Ecto neural progenitor cell (in vitro differentiated cells): ENCODE results near the gene PAX7.

ENCODE experiments used
- DNase-seq: peaks from one replicate; pipeline ENCODE4 v3.0.0-alpha.2; 2018; ENCODE audit warnings: low spot score

Gene PAX7

DNA sequence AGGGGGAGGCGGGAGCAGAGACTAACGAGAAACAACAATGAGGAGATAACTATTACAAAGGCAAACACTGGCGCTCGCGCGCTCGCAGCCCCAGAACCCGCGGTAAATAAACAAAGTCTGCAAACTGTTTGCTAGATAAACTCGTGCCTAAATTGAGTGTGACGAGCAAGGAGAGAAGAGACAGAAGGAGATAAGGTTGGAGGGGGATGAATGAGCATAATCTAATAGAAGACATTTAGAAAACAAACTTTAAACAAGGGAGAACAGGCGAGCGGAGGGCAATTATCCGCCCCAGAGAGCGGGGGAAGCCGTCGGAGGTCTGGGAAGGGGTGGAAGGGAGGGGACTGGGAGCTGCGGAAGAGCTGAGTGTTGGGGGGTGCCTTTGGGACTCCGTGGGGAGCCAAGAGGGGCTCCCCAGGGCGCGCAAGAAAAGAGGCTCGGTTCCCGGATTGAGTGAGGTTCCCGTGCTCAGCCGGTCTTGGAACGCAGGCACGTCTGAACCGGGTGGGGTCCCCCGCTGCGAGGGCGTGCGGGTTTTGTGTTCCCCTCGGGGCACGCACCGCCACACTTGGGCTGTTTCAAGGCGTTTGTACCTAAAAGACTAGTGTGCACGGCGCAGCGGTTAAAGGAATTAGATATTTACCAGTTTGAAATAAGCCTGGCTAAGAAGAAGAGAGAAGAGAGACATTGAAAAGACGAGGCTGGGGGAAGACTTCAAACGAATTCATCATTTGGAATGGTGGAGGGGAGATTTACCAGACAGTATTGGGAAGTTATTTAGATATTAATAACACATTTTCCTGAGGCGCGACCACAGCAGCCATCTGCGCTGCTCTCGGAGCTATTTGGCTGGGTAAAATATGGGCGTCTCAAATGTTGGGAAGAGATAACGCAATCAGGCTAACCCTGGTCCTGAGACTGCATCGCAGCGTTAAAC is 10.6 kb downstream of the PAX7 start:
- DNase-seq, result peak; percentile 70

DNA sequence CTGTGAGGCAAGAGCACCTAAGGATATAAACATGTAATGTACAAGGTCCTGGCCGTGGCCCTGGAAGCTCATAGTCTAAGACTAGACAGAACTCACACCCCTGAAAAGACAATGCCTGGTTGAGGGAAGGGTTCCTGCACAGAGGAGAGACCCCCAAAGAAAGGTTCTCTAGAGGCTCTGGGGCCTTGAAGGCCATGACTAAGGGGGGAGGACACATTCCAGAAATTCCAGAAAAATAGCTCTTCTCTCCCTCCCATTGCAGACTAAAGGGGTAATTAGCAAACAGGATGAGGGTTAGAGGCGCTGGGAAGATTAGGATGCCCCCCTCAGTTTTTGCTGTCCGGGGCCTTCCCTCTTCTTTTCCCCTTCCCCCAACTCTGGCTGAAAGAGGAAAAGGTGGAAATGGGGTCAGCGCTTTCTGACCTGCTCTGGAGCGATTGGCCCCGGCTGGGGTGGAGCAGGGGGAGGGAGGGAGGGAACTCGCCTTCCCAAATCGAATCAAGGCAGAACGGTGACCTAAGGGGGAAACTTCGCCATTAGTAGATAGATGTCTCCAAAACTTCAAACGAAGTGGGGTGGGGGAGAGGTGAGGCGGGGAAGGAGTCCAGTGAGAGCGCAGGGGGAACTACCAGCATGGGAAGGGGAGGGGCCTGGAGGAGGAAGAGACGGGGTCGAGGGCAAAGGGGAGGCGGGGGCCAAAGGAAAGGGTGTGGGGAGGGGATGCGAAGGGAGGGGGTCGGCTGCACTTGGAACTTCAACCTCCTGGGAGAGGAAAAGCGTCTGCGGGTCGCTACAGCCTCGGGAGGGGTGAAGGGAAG is 11.8 kb downstream of the PAX7 start:
- peak; percentile 63 for DNase-seq

- DNase-seq, result peak; percentile 78
Measured at GRCh38 chr1:18643154-18644012, 12.7 kb downstream of the PAX7 start.

- DNase-seq, result no peak
Measured at GRCh38 chr1:18644013-18644399, 13.4 kb downstream of the PAX7 start.

DNA sequence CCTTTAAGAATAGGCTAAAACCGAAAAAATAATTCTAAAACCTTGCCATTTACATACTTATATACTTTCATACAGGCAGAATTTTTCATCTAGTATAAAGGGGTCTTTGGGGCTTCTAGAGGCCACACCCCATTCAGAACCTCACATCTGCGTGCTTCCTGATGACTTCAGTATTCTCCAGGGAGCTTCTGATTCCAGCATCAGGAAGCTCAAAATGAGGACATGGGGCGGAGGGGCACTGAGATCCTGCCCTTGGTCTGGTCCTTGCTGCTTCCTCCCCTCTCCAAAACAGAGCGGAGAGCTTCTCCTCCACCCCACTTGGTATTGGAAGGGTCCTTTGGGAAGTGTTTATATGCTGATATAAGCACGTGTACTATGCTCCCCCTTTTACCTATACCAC is 13.8 kb downstream of the PAX7 start:
- no peak for DNase-seq

DNA sequence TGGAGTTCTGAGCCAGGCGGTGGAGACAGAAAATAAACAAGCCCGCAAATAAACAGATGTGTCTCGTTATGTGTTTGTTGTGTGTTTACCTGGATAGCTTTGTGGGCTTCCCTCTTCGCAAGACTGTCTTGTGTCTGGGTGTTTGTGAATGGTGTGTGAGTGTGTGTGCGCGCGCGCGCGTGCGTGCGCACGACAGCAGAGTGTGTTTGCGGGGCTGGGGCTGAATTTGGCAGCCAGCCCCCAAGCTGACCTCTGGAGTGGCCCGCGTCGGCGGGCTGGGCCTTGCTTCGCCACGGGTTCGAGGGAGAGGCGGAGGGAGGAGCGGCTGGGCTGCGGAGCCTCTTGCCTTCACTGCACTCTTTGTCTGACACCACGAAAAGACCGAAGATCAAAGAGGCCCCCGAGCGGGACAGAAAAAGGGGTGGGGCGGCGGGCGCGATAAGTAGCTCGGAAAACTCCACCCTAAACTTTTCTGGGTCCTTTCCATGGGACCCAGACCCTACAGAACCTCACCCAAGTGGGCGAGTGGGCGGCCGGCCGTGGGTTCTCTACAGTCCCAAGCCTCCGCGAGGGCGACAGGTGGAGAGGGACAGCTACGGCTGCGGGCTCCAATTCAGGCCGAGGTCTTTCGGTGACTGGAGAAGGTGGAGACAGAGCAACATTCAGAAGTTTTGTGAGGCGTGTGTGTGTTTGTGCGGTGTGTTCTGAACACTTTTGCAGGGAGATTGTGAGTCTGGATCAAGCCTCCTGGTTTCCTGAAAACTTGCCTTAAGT is 14.5 kb downstream of the PAX7 start:
- peak; percentile 79 for DNase-seq

GRCh38 chr1:18645747-18646090 is 15.1 kb downstream of the PAX7 start:
- no peak for DNase-seq

- DNase-seq, result no peak
Measured at GRCh38 chr1:18646091-18646785, 15.6 kb downstream of the PAX7 start.

DNA sequence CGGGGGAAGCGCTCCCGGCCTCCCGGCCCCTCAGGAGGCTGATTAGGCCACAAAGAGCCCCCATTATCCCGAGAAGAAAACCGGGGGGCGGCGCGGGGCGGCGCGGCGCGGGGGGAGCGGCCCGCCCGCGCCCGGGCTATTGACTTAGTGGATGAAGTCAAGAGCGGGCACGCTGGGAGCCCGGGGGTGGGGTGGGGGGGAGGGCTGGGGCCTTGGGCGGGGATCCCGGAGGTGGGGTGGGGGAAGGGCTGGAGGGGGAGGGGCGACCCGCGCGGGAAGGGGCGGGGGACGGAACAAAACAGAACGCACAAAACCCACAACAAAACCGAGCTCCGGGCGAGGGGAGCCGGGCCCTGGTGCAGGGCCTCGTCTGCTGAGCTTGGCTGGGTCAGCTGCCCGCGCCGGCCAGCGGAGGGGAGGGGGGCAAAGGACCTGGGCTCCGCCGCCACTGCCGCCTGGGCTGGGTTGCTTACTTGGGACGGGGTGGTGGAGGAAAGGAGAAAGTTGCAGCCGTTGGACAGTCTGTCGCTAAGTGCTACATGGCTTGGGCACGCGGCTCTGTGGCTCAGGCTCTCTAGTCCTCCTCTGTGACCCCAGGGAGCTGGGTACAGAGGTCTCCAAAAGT is 16.3 kb downstream of the PAX7 start:
- peak; percentile 88 for DNase-seq

DNA sequence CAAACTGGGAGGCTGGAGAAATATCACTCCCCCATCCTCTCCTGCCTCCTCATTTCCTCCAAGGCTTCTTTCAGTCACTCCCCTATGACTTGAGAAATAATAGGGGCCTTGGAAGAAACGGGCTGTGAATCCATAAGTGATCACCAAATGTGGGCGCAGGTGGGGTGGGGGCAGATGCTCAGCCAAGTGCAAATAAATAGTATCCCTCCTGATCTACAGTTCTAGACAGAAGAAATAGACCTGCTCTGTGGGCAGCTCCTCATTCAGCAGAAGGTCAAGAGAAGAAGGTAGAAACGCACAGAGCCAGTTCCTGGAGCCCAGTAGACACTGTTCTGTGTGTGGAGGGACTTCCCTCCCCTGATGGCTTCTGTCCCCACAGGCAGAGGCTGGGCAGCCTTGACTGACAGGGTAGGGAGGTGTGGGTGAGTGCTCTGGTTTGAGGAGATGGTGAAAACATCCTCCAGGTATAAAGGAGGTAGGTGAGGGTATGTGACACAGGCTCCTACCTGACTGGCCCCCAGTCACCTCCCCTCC is 17.1 kb downstream of the PAX7 start:
- no peak for DNase-seq

- DNase-seq, result no peak
Measured at GRCh38 chr1:18649693-18650370, 19.2 kb downstream of the PAX7 start.

DNA sequence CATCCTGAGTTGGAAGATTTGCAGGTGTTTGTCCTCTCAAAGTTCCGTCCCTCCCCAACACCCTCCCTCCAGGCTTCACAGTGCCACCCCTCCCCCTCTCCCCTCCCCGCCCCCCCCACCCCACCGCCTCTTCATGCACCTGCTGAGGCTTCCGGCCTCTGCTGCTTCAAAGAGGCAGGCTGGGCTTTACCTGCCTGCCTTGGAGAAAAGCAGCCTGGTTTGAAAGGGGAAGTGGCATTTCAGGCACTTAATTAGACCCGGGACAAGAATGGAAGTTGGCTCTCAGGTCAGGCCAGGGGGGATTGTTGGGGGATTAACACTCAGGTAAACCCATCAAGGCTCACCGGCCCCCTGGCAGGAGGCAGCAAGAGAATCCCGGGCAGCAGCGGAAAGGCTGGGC is 21.1 kb downstream of the PAX7 start:
- no peak for DNase-seq

GRCh38 chr1:18652791-18653190 is 22.1 kb downstream of the PAX7 start:
- no peak for DNase-seq

DNA sequence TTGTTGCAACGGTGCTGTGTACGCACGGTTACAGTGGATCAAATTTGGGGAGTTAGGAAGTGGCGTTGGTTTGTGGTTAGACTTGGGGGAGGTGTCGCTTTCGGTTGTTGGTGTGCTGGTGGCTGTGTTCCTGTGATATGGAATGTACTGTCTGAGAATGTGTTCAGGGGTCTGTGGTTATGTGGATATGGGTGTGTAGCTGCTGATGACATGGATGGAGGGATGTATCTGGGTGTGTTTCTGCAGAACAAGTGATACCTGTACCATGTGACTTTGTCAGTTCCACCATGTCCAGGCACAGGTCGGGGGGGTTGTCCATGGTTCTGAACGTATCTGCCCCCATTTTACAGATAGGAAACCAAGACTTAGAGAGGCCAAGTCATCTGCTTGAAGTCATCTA is 22.7 kb downstream of the PAX7 start:
- no peak for DNase-seq

DNA sequence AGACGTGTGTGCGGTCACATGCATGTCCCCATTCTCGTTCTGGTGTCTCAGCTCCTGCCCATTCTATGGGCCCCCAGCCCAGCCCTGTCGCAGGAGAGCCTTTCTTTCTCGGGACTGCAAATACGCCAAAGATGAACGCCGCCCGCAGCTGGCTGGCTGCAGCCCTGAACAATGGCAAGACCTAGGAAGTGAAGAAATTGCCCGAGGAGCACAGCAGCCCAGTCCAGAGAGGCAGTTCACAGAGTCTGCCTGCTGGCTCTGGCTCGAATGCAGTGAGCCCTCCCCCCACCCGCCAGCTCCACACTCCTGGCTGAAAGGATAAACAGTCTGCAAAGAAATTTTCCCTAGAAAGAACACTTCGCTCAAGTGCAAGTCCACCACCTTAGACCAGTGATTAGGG is 23.3 kb downstream of the PAX7 start:
- DNase-seq, result peak; percentile 73

GRCh38 chr1:18654599-18654998 is 24.0 kb downstream of the PAX7 start:
- no peak for DNase-seq

- no peak for DNase-seq
Measured at GRCh38 chr1:18657506-18658201, 27.0 kb downstream of the PAX7 start.

DNA sequence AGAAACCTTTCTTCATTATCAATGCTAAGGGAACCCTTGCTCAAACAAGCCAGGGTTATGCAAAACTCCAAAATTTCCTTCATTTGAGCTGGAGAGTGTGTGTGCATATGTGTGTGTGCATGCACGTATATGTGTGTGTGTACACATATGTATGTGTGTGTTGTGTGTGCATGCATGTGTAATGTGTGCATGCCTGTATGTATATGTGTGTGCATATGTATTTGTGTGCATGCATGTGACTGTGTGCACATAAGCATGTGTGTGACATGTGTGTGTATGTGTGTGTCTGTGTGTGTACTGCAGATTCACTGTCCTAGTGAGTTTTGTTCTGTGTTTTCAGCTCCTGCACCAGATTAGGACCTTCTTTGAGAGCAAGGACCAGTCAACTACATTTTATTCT is 28.2 kb downstream of the PAX7 start:
- DNase-seq, result no peak
